Retinal pigment epithelial cell (primary cell): Measurements from ENCODE around the gene CFAP298.
"Not testable (repeated sequence)": the region's sequence is repeated elsewhere in the genome, so short reads cannot be mapped to it uniquely, and the experiment has no call there.

Source experiments
- DNase-seq: peaks from one replicate; pipeline ENCODE4 v3.0.0-alpha.2; 2010; ENCODE audit warnings: low read depth
- H3K4me3 ChIP-seq: 2 replicates; pipeline ENCODE4 v1.5.1; 2011; ENCODE audit warnings: mild to moderate bottlenecking, low read length, control low read depth, moderate library complexity
- CTCF ChIP-seq: conservative IDR thresholded peaks from 2 replicates; pipeline ENCODE4 v1.5.1; 2011; ENCODE audit warnings: low read depth, low read length, control low read depth, inconsistent platforms

CFAP298 gene

DNA sequence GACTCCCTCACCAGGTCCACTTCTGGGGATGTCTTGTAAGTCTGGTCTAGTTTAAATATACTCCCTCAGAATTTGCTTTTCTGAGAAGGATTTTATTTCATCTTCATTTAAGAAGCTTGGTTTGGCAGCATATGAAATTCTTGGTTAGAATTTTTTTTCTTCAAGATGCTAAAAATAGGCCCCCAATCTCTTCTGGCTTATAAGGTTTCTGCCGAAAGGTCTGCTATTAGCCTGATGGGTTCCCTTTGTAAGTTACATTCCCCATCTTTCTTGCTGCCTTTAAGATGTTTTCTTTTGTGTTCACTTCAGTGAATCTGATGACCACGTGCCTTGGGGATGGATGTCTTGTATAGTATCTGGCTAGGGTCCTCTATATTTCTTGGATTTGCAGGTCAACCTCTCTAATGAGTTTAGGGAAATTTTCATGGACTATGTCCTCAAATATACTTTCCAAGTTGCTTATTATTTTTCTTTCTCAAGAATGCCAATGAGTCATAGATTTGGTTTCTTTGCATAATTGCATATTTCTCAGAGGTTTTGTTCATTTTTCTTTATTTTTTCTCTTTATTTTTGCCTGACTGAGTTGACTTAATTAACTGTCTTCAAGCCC is 46.2 kb downstream of the CFAP298 start:
- no peak for TF ChIP-seq CTCF
- no peak for DNase-seq
- H3K4me3 ChIP-seq, result no peak overlapping the region

GRCh38 chr21:32562915-32563314 is 49.3 kb downstream of the CFAP298 start:
- no peak for TF ChIP-seq CTCF
- no peak for DNase-seq
- H3K4me3 ChIP-seq, result no peak overlapping the region

GRCh38 chr21:32562426-32562825 is 49.8 kb downstream of the CFAP298 start:
- no peak overlapping the region for H3K4me3 ChIP-seq
- peak; percentile 24 for DNase-seq
- TF ChIP-seq CTCF, result peak; percentile 58

DNA sequence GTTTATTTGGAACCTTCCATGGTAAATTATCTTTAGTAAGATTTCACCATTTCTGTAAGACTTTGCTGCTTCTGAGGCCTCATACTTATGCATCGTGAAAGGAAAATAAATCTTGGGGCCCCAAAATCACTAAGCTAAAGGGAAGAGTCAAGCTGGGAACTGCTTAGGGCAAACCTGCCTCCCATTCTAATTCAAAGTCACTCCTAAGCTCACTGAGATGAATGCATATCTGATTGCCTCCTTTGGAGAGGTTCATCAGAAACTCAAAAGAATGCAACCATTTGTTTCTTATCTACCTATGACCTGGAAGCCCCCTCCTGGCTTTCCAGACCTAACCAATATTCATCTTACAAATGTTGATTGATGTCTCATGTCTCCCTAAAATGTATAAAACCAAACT is 50.7 kb downstream of the CFAP298 start:
- not testable (repeated sequence) for DNase-seq

GRCh38 chr21:32560896-32561295 is 51.3 kb downstream of the CFAP298 start:
- H3K4me3 ChIP-seq, result no peak overlapping the region
- TF ChIP-seq CTCF, result no peak
- DNase-seq, result no peak

More for the DNA sequence above, 50.7 kb downstream of the CFAP298 start:
- H3K4me3 ChIP-seq, result not testable (repeated sequence)

- no peak overlapping the region for H3K4me3 ChIP-seq
- no peak for TF ChIP-seq CTCF
- DNase-seq, result no peak
Measured at GRCh38 chr21:32559006-32559610, 53.1 kb downstream of the CFAP298 start.

DNA sequence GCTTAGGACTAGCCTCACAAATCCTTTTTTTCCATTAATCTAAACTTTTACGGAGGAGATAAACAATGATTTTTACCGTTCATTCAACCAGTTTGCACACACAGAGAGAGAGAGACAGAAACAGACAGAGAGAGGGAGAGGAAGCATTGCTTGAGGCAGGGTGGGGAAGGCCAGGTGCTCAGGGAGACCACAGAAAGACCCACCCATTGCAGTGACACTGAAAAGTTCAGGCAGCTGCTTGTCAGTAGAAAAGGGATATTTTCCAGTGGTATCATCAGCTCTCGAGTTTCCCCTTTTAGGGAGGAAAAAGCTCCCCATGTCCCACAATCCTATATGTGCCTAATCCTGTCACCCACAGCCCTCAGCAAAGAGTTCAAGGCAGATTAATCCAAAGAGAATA is 54.1 kb downstream of the CFAP298 start:
- no peak for DNase-seq
- no peak for TF ChIP-seq CTCF
- H3K4me3 ChIP-seq, result no peak overlapping the region
